HCT116 (cell line): ENCODE measurements around the gene GSN. TPM values are rescaled to one million over a fixed set of nuclear protein-coding genes. Genes with fewer than 3 reads are reported as not detected.

ENCODE experiments used
- ATAC-seq: fragments of 200-7000 bp; cut with Tn5 transposase; 2 replicates; pipeline ENCODE4 v1.9.1; 2020; ENCODE audit warnings: mild to moderate bottlenecking, moderate library complexity
- BruUV-seq: library from RNA; stranded (reverse); fragments of 400-500 nt; replicated peaks from 2 replicates; lab custom pipeline; 2021; lab: Mats Ljungman, UMichigan
- CTCF ChIA-PET: fragments of 300-600 bp; sonication (Branson Sonifier 250); formaldehyde crosslinking; loops from one replicate; lab custom pipeline; 2021; ENCODE audit warnings: antibody characterized with exemption; lab: Charles Lee
- POLR2A ChIA-PET: fragments of 300-600, 350-600 bp; sonication (Branson Sonifier 250); formaldehyde crosslinking; loops from one replicate; lab custom pipeline; 2021; ENCODE audit warnings: antibody characterized with exemption; lab: Charles Lee
- RAD21 ChIA-PET, 2 experiments: fragments of 300-600 bp; sonication (Branson Sonifier 250); formaldehyde crosslinking; loops; one replicate each; lab custom pipeline; 2023; ENCODE audit warnings: low total read pairs in 2 of 2; ENCODE audit not compliant: uncharacterized antibody in 2 of 2, unreplicated experiment in 2 of 2, low non-redundant PET in 1 of 2; lab: Charles Lee
- DNase-seq: peaks from one replicate; pipeline ENCODE4 v3.0.0-alpha.2; 2010; ENCODE audit warnings: low read depth, low spot score
- H2AFZ ChIP-seq: fragments of 200-600 bp; shearing (Covaris generic), sonication (generic); 2 replicates; pipeline ENCODE4 v1.6.1; 2017; ENCODE audit warnings: low read depth, mixed run types, mixed read lengths, antibody characterized with exemption, low read length; ENCODE audit not compliant: poor library complexity, severe bottlenecking
- H3K27ac ChIP-seq: 2 replicates; pipeline ENCODE4 v1.5.1; 2012; ENCODE audit warnings: low read depth, low read length
- H3K27me3 ChIP-seq: fragments of 200-600 bp; sonication (generic); 2 replicates; pipeline ENCODE4 v1.6.1; 2016; ENCODE audit warnings: mixed run types, low read length, mixed read lengths; ENCODE audit not compliant: insufficient read depth
- H3K36me3 ChIP-seq, 2 experiments: fragments of 200-500 bp in 1 of 2; fragments of 200-600 bp in 1 of 2; sonication (Bioruptor generic) in 1 of 2; sonication (generic) in 1 of 2; 2 replicates each; pipeline versions ENCODE4 v1.5.1 to v1.6.1; 2014 to 2016; ENCODE audit warnings: low read length in 2 of 2, inconsistent platforms in 1 of 2, mixed read lengths in 1 of 2, mixed run types in 1 of 2; ENCODE audit not compliant: insufficient read depth in 2 of 2, control insufficient read depth in 1 of 2
- H3K4me1 ChIP-seq, 2 experiments: fragments of 200-600 bp in 1 of 2; sonication (generic) in 1 of 2; 2 replicates each; pipeline versions ENCODE4 v1.5.1 to v1.6.1; 2012 to 2017; ENCODE audit warnings: low read length in 2 of 2, inconsistent platforms in 1 of 2, mild to moderate bottlenecking in 1 of 2, mixed read lengths in 1 of 2, mixed run types in 1 of 2, moderate library complexity in 1 of 2; ENCODE audit not compliant: insufficient read depth in 2 of 2, control insufficient read depth in 1 of 2
- H3K4me2 ChIP-seq: fragments of 200-600 bp; sonication (generic); 2 replicates; pipeline ENCODE4 v1.6.1; 2017; ENCODE audit warnings: mixed run types, low read length, mixed read lengths
- H3K4me3 ChIP-seq, 2 experiments: fragments of 200-600 bp in 1 of 2; sonication (generic) in 1 of 2; replicated peaks in 1 of 2; 2 replicates each; pipeline ENCODE4 v1.5.1; 2011 to 2016; ENCODE audit warnings: low read length in 2 of 2, control low read depth in 1 of 2, low read depth in 1 of 2, mild to moderate bottlenecking in 1 of 2, mixed read lengths in 1 of 2, mixed run types in 1 of 2
- H3K79me2 ChIP-seq: fragments of 200-600 bp; sonication (generic); 2 replicates; pipeline ENCODE4 v1.6.1; 2017; ENCODE audit warnings: mild to moderate bottlenecking, mixed run types, low read length, moderate library complexity, mixed read lengths; ENCODE audit not compliant: insufficient read depth
- H3K9ac ChIP-seq: fragments of 200-600 bp; sonication (generic); 2 replicates; pipeline ENCODE4 v1.6.1; 2016; ENCODE audit warnings: low read length, mixed read lengths
- H3K9me2 ChIP-seq: fragments of 200-600 bp; sonication (generic), shearing (Covaris generic); 2 replicates; pipeline ENCODE4 v1.6.1; 2017; ENCODE audit warnings: mixed run types, mild to moderate bottlenecking, moderate library complexity; ENCODE audit not compliant: insufficient read depth
- H3K9me3 ChIP-seq, 2 experiments: fragments of 200-500 bp in 1 of 2; fragments of 200-600 bp in 1 of 2; sonication (Bioruptor generic) in 1 of 2; sonication (generic) in 1 of 2; 2 replicates each; pipeline ENCODE4 v1.6.1; 2014 to 2017; ENCODE audit warnings: low read length in 2 of 2, mixed read lengths in 2 of 2, inconsistent platforms in 1 of 2, low read depth in 1 of 2, mild to moderate bottlenecking in 1 of 2, mixed run types in 1 of 2, moderate library complexity in 1 of 2; ENCODE audit not compliant: control insufficient read depth in 1 of 2, insufficient read depth in 1 of 2
- H4K20me1 ChIP-seq: fragments of 200-600 bp; sonication (generic), shearing (Covaris generic); 2 replicates; pipeline ENCODE4 v1.6.1; 2017; ENCODE audit warnings: mixed run types, mild to moderate bottlenecking, moderate library complexity; ENCODE audit not compliant: insufficient read depth
- CBX3 ChIP-seq: IDR thresholded peaks from 2 replicates; pipeline ENCODE4 v1.6.1; 2012; ENCODE audit warnings: low read depth
- ELF1 ChIP-seq: IDR thresholded peaks from 2 replicates; pipeline ENCODE4 v1.6.1; 2012; ENCODE audit warnings: low read depth, borderline replicate concordance
- EZH2 ChIP-seq: fragments of 200-600 bp; sonication (generic); IDR thresholded peaks from 2 replicates; pipeline ENCODE4 v1.6.1; 2017; ENCODE audit warnings: antibody characterized with exemption, mixed run types
- EZH2phosphoT487 ChIP-seq: fragments of 200-600 bp; IDR thresholded peaks from 2 replicates; pipeline ENCODE4 v1.6.1; 2018; ENCODE audit warnings: antibody characterized with exemption, borderline replicate concordance
- FOSL1 ChIP-seq: IDR thresholded peaks from 2 replicates; pipeline ENCODE4 v1.6.1; 2012; ENCODE audit warnings: low read depth
- POLR2A ChIP-seq: IDR thresholded peaks from 2 replicates; pipeline ENCODE4 v1.7.0; 2011; ENCODE audit warnings: borderline replicate concordance; ENCODE audit not compliant: insufficient read depth, insufficient read length; ENCODE audit errors: extremely low read depth
- POLR2AphosphoS5 ChIP-seq: IDR thresholded peaks from 2 replicates; pipeline ENCODE4 v1.6.1; 2011; ENCODE audit warnings: mild to moderate bottlenecking, low read depth, low read length, moderate library complexity
- RAD21 ChIP-seq: IDR thresholded peaks from 2 replicates; pipeline ENCODE4 v1.6.1; 2012; ENCODE audit warnings: low read depth, mild to moderate bottlenecking
- SRF ChIP-seq: IDR thresholded peaks from 2 replicates; pipeline ENCODE4 v1.6.1; 2012; ENCODE audit warnings: low read depth
- TCF7L2 ChIP-seq: IDR thresholded peaks from 2 replicates; pipeline ENCODE4 v1.7.0; 2011; ENCODE audit warnings: borderline replicate concordance, inconsistent platforms; ENCODE audit not compliant: insufficient read depth, insufficient read length; ENCODE audit errors: extremely low read depth
- YY1 ChIP-seq: IDR thresholded peaks from 2 replicates; pipeline ENCODE4 v1.6.1; 2011; ENCODE audit warnings: low read length, low read depth, moderate library complexity, mild to moderate bottlenecking; ENCODE audit not compliant: insufficient replicate concordance; ENCODE audit errors: extremely low read depth
- ZNF274 ChIP-seq: fragments of 200-500 bp; sonication (Bioruptor generic); IDR thresholded peaks from 2 replicates; pipeline ENCODE4 v1.6.1; 2014; ENCODE audit warnings: mild to moderate bottlenecking, low read depth, low read length, inconsistent platforms
- intact Hi-C: fragments of 100-400 bp; cut with micrococcal nuclease; formaldehyde crosslinking; loops from 2 replicates; pipeline ENCODE4 v1.10.0; 2022
- total RNA-seq: library from RNA; stranded (reverse); gene quantifications from one replicate; pipeline ENCODE4 v1.2.1, GENCODE V29; 2021; ENCODE audit not compliant: unreplicated experiment
- TF ChIP-seq, protein P1 (sequence below): IDR thresholded peaks from 2 replicates; pipeline ENCODE4 v1.6.1; 2012
- TF ChIP-seq, protein P2 (sequence below): IDR thresholded peaks from 2 replicates; pipeline ENCODE4 v1.6.1; 2012
- TF ChIP-seq, protein P3 (sequence below): IDR thresholded peaks from 2 replicates; pipeline ENCODE4 v1.6.1; 2011; ENCODE audit warnings: mild to moderate bottlenecking, low read length, moderate library complexity; ENCODE audit not compliant: insufficient replicate concordance; ENCODE audit errors: extremely low read depth

The GSN gene
- total RNA-seq, 1 experiment from 2014 or later = 71.3 TPM

- Histone ChIP-seq H3K4me2 (no peak overlapping the region), H2AFZ (no peak overlapping the region), H3K4me1 (peaks cover 4 to 41% of the 10 kb centered on the region in 2 experiments; a peak in 3 of 4 replicates), H3K9ac (no peak overlapping the region), H3K79me2 (no peaks in the 10 kb centered on the region), H3K4me3 (no peak overlapping the region), H3K9me2 (no peaks in the 10 kb centered on the region), H3K9me3 (no peaks in the 10 kb centered on the region), H3K36me3 (no peaks in the 10 kb centered on the region), H3K27ac (no peak overlapping the region), H4K20me1 (no peaks in the 10 kb centered on the region), H3K27me3 (no peaks in the 10 kb centered on the region)
- no peak for TF ChIP-seq TCF7L2
- no peak for TF ChIP-seq EZH2
- no peak for TF ChIP-seq POLR2A
- TF ChIP-seq CBX3 = no peak
- TF ChIP-seq, protein P1, sequence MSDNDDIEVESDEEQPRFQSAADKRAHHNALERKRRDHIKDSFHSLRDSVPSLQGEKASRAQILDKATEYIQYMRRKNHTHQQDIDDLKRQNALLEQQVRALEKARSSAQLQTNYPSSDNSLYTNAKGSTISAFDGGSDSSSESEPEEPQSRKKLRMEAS = no peak
- no peak for TF ChIP-seq YY1
- no peak for TF ChIP-seq POLR2AphosphoS5
- TF ChIP-seq, protein P2, sequence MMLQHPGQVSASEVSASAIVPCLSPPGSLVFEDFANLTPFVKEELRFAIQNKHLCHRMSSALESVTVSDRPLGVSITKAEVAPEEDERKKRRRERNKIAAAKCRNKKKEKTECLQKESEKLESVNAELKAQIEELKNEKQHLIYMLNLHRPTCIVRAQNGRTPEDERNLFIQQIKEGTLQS = no peak
- no peak for TF ChIP-seq SRF
- TF ChIP-seq ELF1 = no peak
- no peak for TF ChIP-seq RAD21
- TF ChIP-seq ZNF274 = no peak
- TF ChIP-seq, protein P3, sequence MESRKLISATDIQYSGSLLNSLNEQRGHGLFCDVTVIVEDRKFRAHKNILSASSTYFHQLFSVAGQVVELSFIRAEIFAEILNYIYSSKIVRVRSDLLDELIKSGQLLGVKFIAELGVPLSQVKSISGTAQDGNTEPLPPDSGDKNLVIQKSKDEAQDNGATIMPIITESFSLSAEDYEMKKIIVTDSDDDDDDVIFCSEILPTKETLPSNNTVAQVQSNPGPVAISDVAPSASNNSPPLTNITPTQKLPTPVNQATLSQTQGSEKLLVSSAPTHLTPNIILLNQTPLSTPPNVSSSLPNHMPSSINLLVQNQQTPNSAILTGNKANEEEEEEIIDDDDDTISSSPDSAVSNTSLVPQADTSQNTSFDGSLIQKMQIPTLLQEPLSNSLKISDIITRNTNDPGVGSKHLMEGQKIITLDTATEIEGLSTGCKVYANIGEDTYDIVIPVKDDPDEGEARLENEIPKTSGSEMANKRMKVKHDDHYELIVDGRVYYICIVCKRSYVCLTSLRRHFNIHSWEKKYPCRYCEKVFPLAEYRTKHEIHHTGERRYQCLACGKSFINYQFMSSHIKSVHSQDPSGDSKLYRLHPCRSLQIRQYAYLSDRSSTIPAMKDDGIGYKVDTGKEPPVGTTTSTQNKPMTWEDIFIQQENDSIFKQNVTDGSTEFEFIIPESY = no peak
- TF ChIP-seq FOSL1 = no peak
- TF ChIP-seq EZH2phosphoT487 = no peak
- ChIA-PET POLR2A (no interaction called here), CTCF (no interaction called here), RAD21 (no interaction called here)
- no peak for DNase-seq
- intact Hi-C loops = no loop called here
- no TSS peak for BruUV-seq
- no peak for ATAC-seq
Measured at GRCh38 chr9:121365564-121365963, 97.6 kb downstream of the GSN start.
